HG02623 (cell line): ENCODE data around the gene STAT1.

Experiments used
- ATAC-seq: cut with Tn5 transposase; IDR thresholded peaks from one replicate; pipeline ENCODE4 v1.9.1; 2021; ENCODE audit warnings: moderate library complexity; ENCODE audit not compliant: unreplicated experiment

Gene STAT1

DNA sequence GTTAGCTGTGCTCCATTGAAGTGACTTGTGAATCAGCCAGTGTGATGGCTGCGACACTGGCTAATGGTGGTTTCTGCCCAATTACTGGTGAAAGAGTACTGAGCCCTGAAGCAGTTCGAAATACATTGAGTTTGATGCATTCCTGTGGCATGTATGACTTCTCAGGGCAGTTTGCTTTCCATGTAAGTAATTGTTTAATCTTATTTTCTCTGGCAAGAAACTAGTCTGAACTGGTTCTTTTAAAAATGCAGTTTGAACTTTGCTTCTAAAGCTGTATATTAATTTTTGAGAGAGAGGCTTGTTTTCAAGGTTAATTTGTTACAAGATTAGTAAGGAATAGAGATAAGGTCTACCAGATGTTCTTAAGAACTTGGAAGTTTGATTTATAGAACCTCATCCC lies 86.7 kb downstream of the STAT1 start:
- ATAC-seq = no peak

DNA sequence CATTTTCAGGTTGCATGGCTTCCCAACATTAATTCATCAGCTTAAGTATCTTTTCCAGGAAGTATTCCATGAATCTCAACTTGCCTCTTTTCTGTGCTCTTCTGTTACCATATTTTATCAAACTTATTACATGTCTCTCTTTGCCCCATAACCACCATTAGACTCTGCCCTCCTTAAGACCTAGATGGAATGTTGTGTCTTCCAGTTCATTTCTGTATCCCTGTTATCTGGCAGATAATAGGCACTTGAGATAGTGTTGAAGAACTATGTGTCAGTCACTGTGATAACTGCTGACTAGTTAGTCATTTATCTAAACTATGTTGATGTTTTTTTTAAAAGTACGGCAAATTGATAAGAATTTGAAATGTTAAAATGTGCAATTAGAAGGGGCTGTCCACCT lies 91.6 kb downstream of the STAT1 start:
- no peak for ATAC-seq

- no peak for ATAC-seq
Measured at GRCh38 chr2:190920085-190920484, 93.9 kb downstream of the STAT1 start.
